SK-N-SH treated with all-trans-retinoic acid at 6 μM for 48 hours (cell line): ENCODE measurements around the gene NT5C.

Experiments
- BACH2 ChIP-seq: fragments of 250-450 bp; sonication (Bioruptor Pico); IDR thresholded peaks from 2 replicates; pipeline ENCODE4 v1.9.0; 2021; ENCODE audit warnings: mild to moderate bottlenecking, borderline replicate concordance
- CREB5 ChIP-seq: fragments of 250-450 bp; sonication (Bioruptor Pico); IDR thresholded peaks from 2 replicates; pipeline ENCODE4 v1.5.1; 2020; ENCODE audit warnings: low read depth, mild to moderate bottlenecking, moderate library complexity
- PATZ1 ChIP-seq: fragments of 250-450 bp; sonication (Bioruptor Pico); IDR thresholded peaks from 2 replicates; pipeline ENCODE4 v1.8.0; 2020; ENCODE audit warnings: mild to moderate bottlenecking, moderate library complexity, borderline replicate concordance
- RARB ChIP-seq: fragments of 250-450 bp; sonication (Bioruptor Pico); IDR thresholded peaks from 2 replicates; pipeline ENCODE4 v1.8.0; 2021; ENCODE audit warnings: mild to moderate bottlenecking, moderate library complexity
- SNAI2 ChIP-seq: fragments of 250-450 bp; sonication (Bioruptor Pico); IDR thresholded peaks from 2 replicates; pipeline ENCODE4 v1.5.0; 2020; ENCODE audit warnings: mild to moderate bottlenecking, moderate library complexity
- ZFP30 ChIP-seq: fragments of 450-650 bp; formaldehyde crosslinking; IDR thresholded peaks from 2 replicates; pipeline ENCODE4 v1.5.0; 2022; ENCODE audit warnings: mild to moderate bottlenecking, moderate library complexity
- ZNF565 ChIP-seq: fragments of 450-650 bp; formaldehyde crosslinking; conservative IDR thresholded peaks from 2 replicates; pipeline ENCODE4 v1.5.0; 2020; ENCODE audit warnings: low read depth, mild to moderate bottlenecking, moderate library complexity
- TF ChIP-seq, protein P1 (sequence below): fragments of 250-450 bp; sonication (Bioruptor Pico); IDR thresholded peaks from 2 replicates; pipeline ENCODE4 v1.8.0; 2021; ENCODE audit warnings: low read depth, mild to moderate bottlenecking, moderate library complexity, borderline replicate concordance

- no peak for TF ChIP-seq CREB5 (CRISPR knock-in tag)
- no peak for TF ChIP-seq ZFP30 (CRISPR knock-in tag)
- TF ChIP-seq, protein P1, sequence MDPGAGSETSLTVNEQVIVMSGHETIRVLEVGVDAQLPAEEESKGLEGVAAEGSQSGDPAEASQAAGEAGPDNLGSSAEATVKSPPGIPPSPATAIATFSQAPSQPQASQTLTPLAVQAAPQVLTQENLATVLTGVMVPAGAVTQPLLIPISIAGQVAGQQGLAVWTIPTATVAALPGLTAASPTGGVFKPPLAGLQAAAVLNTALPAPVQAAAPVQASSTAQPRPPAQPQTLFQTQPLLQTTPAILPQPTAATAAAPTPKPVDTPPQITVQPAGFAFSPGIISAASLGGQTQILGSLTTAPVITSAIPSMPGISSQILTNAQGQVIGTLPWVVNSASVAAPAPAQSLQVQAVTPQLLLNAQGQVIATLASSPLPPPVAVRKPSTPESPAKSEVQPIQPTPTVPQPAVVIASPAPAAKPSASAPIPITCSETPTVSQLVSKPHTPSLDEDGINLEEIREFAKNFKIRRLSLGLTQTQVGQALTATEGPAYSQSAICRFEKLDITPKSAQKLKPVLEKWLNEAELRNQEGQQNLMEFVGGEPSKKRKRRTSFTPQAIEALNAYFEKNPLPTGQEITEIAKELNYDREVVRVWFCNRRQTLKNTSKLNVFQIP (CRISPR knock-in tag), result no peak
- TF ChIP-seq PATZ1, result no peak
- no peak for TF ChIP-seq BACH2 (CRISPR knock-in tag)
- TF ChIP-seq SNAI2, result no peak
- TF ChIP-seq ZNF565, result no peak
- no peak for TF ChIP-seq RARB (CRISPR knock-in tag)
These were observed 7.0 kb upstream of the NT5C start for GRCh38 chr17:75138519-75138918.
